NCI-H2227 (cell line): ENCODE data around the gene GLDC.

ENCODE experiments used
- DNase-seq: peaks from one replicate; lab custom pipeline; 2025; ENCODE audit not compliant: unreplicated experiment; lab: John Stamatoyannopoulos, UW

Gene GLDC

GRCh38 chr9:6665628-6666027 is 20.1 kb upstream of the GLDC start:
- no peak for DNase-seq

- DNase-seq: no peak
These were observed 18.7 kb upstream of the GLDC start for GRCh38 chr9:6664204-6664680.

GRCh38 chr9:6660512-6660911 is 15.0 kb upstream of the GLDC start:
- DNase-seq: no peak

GRCh38 chr9:6658628-6659353 is 13.3 kb upstream of the GLDC start:
- no peak for DNase-seq

- DNase-seq: no peak
These were observed 11.2 kb upstream of the GLDC start for GRCh38 chr9:6656614-6657300.

GRCh38 chr9:6655036-6655435 is 9.5 kb upstream of the GLDC start:
- DNase-seq: no peak

GRCh38 chr9:6646293-6646636 is 736 bp upstream of the GLDC start:
- DNase-seq: peak; percentile 46

GRCh38 chr9:6645105-6645354 is 499 bp downstream of the GLDC start:
- peak; percentile 39 for DNase-seq

- DNase-seq: no peak
These were observed 1.0 kb downstream of the GLDC start for GRCh38 chr9:6644346-6645104.

GRCh38 chr9:6641961-6642360 is 3.6 kb downstream of the GLDC start:
- no peak for DNase-seq

- no peak for DNase-seq
These were observed 4.0 kb downstream of the GLDC start for GRCh38 chr9:6641561-6641960.

- no peak for DNase-seq
These were observed 4.5 kb downstream of the GLDC start for GRCh38 chr9:6641056-6641455.

- DNase-seq: no peak
These were observed 5.1 kb downstream of the GLDC start for GRCh38 chr9:6640268-6641051.

- no peak for DNase-seq
These were observed 5.9 kb downstream of the GLDC start for GRCh38 chr9:6639622-6640021.

- no peak for DNase-seq
These were observed 11.1 kb downstream of the GLDC start for GRCh38 chr9:6634444-6634843.

GRCh38 chr9:6633378-6633777 is 12.2 kb downstream of the GLDC start:
- DNase-seq: no peak

- DNase-seq: no peak
These were observed 12.9 kb downstream of the GLDC start for GRCh38 chr9:6632516-6633183.

- no peak for DNase-seq
These were observed 14.4 kb downstream of the GLDC start for GRCh38 chr9:6631207-6631512.

GRCh38 chr9:6630502-6631206 is 14.9 kb downstream of the GLDC start:
- DNase-seq: no peak

- DNase-seq: no peak
These were observed 16.8 kb downstream of the GLDC start for GRCh38 chr9:6628704-6629103.

GRCh38 chr9:6625363-6625762 is 20.2 kb downstream of the GLDC start:
- no peak for DNase-seq
